ENCODE results near the gene GPSM1.

GPSM1 gene

GRCh38 chr9:136352682-136353081 lies 25.3 kb downstream of the GPSM1 start:
- H2AFZ ChIP-seq (ENCODE audit: low read depth, low read length), result no peak overlapping the region
- H4K20me1 ChIP-seq (ENCODE audit: insufficient read depth, low read length), result peaks cover 3% of the 10 kb centered on the region; the same call in 1 of the 2 replicates
- no peak for TF ChIP-seq CTCF (IDR thresholded peaks at IDR 0.05; ENCODE audit: low read depth, low read length)
- no peak for TF ChIP-seq EZH2phosphoT487 (IDR thresholded peaks at IDR 0.05; ENCODE audit: low read depth)
- peaks cover 20% of the 10 kb centered on the region for H3K27me3 ChIP-seq (ENCODE audit: low read depth, low read length)
- no peaks in the 10 kb centered on the region for H3K4me1 ChIP-seq (ENCODE audit: low read length)
- H3K27ac ChIP-seq (ENCODE audit: low read length), result no peak overlapping the region
- no peaks in the 10 kb centered on the region for H3K36me3 ChIP-seq (replicated peaks; ENCODE audit: low read depth, low read length)
- H3K4me2 ChIP-seq (ENCODE audit: low read length), result no peak overlapping the region
- no peaks in the 10 kb centered on the region for H3K79me2 ChIP-seq (ENCODE audit: low read length)
- H3K4me3 ChIP-seq (ENCODE audit: low read length), result no peak overlapping the region
- H3K9ac ChIP-seq (ENCODE audit: low read length), result no peak overlapping the region
- no peaks in the 10 kb centered on the region for H3K9me3 ChIP-seq (ENCODE audit: insufficient read depth, low read length)

GRCh38 chr9:136353088-136353487 lies 25.7 kb downstream of the GPSM1 start:
- Histone ChIP-seq H3K9me3 (ENCODE audit: insufficient read depth, low read length) (no peaks in the 10 kb centered on the region), H3K9ac (ENCODE audit: low read length) (no peak overlapping the region), H3K79me2 (ENCODE audit: low read length) (no peaks in the 10 kb centered on the region), H3K27me3 (ENCODE audit: low read depth, low read length) (peaks cover 20% of the 10 kb centered on the region), H3K36me3 (replicated peaks; ENCODE audit: low read depth, low read length) (no peaks in the 10 kb centered on the region), H3K4me1 (ENCODE audit: low read length) (no peaks in the 10 kb centered on the region), H3K4me3 (ENCODE audit: low read length) (no peak overlapping the region), H3K4me2 (ENCODE audit: low read length) (no peak overlapping the region), H4K20me1 (ENCODE audit: insufficient read depth, low read length) (peaks cover 3% of the 10 kb centered on the region; the same call in 1 of the 2 replicates), H3K27ac (ENCODE audit: low read length) (no peak overlapping the region), H2AFZ (ENCODE audit: low read depth, low read length) (no peak overlapping the region)
- TF ChIP-seq EZH2phosphoT487 (IDR thresholded peaks at IDR 0.05; ENCODE audit: low read depth), result no peak
- TF ChIP-seq CTCF (IDR thresholded peaks at IDR 0.05; ENCODE audit: low read depth, low read length), result no peak

GRCh38 chr9:136353757-136354488 lies 26.6 kb downstream of the GPSM1 start:
- TF ChIP-seq CTCF (IDR thresholded peaks at IDR 0.05; ENCODE audit: low read depth, low read length), result no peak
- no peak for TF ChIP-seq EZH2phosphoT487 (IDR thresholded peaks at IDR 0.05; ENCODE audit: low read depth)
- Histone ChIP-seq H3K9me3 (ENCODE audit: insufficient read depth, low read length) (no peaks in the 10 kb centered on the region), H3K27me3 (ENCODE audit: low read depth, low read length) (peaks cover 20% of the 10 kb centered on the region), H3K4me1 (ENCODE audit: low read length) (no peaks in the 10 kb centered on the region), H2AFZ (ENCODE audit: low read depth, low read length) (no peak overlapping the region), H3K4me2 (ENCODE audit: low read length) (no peak overlapping the region), H3K9ac (ENCODE audit: low read length) (no peak overlapping the region), H3K36me3 (replicated peaks; ENCODE audit: low read depth, low read length) (no peaks in the 10 kb centered on the region), H3K4me3 (ENCODE audit: low read length) (no peak overlapping the region), H3K27ac (ENCODE audit: low read length) (no peak overlapping the region), H4K20me1 (ENCODE audit: insufficient read depth, low read length) (peaks cover 3% of the 10 kb centered on the region; the same call in 1 of the 2 replicates), H3K79me2 (ENCODE audit: low read length) (no peaks in the 10 kb centered on the region)

- Histone ChIP-seq H4K20me1 (ENCODE audit: insufficient read depth, low read length) (peaks cover 3% of the 10 kb centered on the region; the same call in 1 of the 2 replicates), H3K9me3 (ENCODE audit: insufficient read depth, low read length) (no peaks in the 10 kb centered on the region), H3K27ac (ENCODE audit: low read length) (no peak overlapping the region), H2AFZ (ENCODE audit: low read depth, low read length) (no peak overlapping the region), H3K79me2 (ENCODE audit: low read length) (no peaks in the 10 kb centered on the region), H3K36me3 (replicated peaks; ENCODE audit: low read depth, low read length) (no peaks in the 10 kb centered on the region), H3K4me1 (ENCODE audit: low read length) (no peaks in the 10 kb centered on the region), H3K4me3 (ENCODE audit: low read length) (no peak overlapping the region), H3K9ac (ENCODE audit: low read length) (no peak overlapping the region), H3K4me2 (ENCODE audit: low read length) (no peak overlapping the region), H3K27me3 (ENCODE audit: low read depth, low read length) (peaks cover 20% of the 10 kb centered on the region)
- TF ChIP-seq CTCF (IDR thresholded peaks at IDR 0.05; ENCODE audit: low read depth, low read length) (no peak), EZH2phosphoT487 (IDR thresholded peaks at IDR 0.05; ENCODE audit: low read depth) (no peak)
Measured at GRCh38 chr9:136354592-136355085, 27.3 kb downstream of the GPSM1 start.
